Fibroblast of skin of scalp (primary cell): ENCODE measurements around the gene VAT1L.

Experiments
- DNase-seq: peaks from one replicate; pipeline ENCODE4 v3.0.0-alpha.2; 2013

VAT1L gene

GRCh38 chr16:77869997-77870813 is 81.8 kb downstream of the VAT1L start:
- DNase-seq: no peak

- DNase-seq: no peak
Observed at GRCh38 chr16:77871932-77872331, 83.6 kb downstream of the VAT1L start.

GRCh38 chr16:77873066-77873465 is 84.7 kb downstream of the VAT1L start:
- no peak for DNase-seq

GRCh38 chr16:77874347-77874746 is 86.0 kb downstream of the VAT1L start:
- no peak for DNase-seq

GRCh38 chr16:77876776-77877175 is 88.4 kb downstream of the VAT1L start:
- DNase-seq: no peak

- DNase-seq: no peak
Observed at GRCh38 chr16:77877712-77878347, 89.5 kb downstream of the VAT1L start.

GRCh38 chr16:77881355-77882030 is 93.1 kb downstream of the VAT1L start:
- no peak for DNase-seq

GRCh38 chr16:77882358-77882757 is 94.0 kb downstream of the VAT1L start:
- no peak for DNase-seq

GRCh38 chr16:77885571-77886295 is 97.4 kb downstream of the VAT1L start:
- DNase-seq: no peak

GRCh38 chr16:77888871-77889270 is 100.5 kb downstream of the VAT1L start:
- no peak for DNase-seq

- no peak for DNase-seq
Observed at GRCh38 chr16:77890075-77890474, 101.7 kb downstream of the VAT1L start.

- no peak for DNase-seq
Observed at GRCh38 chr16:77894162-77894561, 105.8 kb downstream of the VAT1L start.

- DNase-seq: no peak
Observed at GRCh38 chr16:77895962-77896361, 107.6 kb downstream of the VAT1L start.

- DNase-seq: peak; percentile 8
Observed at GRCh38 chr16:77896415-77897128, 108.2 kb downstream of the VAT1L start.

GRCh38 chr16:77897129-77897437 is 108.7 kb downstream of the VAT1L start:
- no peak for DNase-seq

- DNase-seq: no peak
Observed at GRCh38 chr16:77897831-77898605, 109.7 kb downstream of the VAT1L start.

- no peak for DNase-seq
Observed at GRCh38 chr16:77898671-77899211, 110.4 kb downstream of the VAT1L start.

- no peak for DNase-seq
Observed at GRCh38 chr16:77899416-77899815, 111.1 kb downstream of the VAT1L start.

- DNase-seq: no peak
Observed at GRCh38 chr16:77905374-77905920, 117.1 kb downstream of the VAT1L start.

GRCh38 chr16:77910021-77910420 is 121.7 kb downstream of the VAT1L start:
- DNase-seq: no peak

- no peak for DNase-seq
Observed at GRCh38 chr16:77912617-77913016, 124.3 kb downstream of the VAT1L start.
